Measurements from ENCODE around the gene SORCS3. TPM values are rescaled to one million over a fixed set of nuclear protein-coding genes. Genes with fewer than 3 reads are reported as not detected.

Gene SORCS3
- total RNA-seq, 1 experiment from 2014 or later, result 0.04 TPM

DNA sequence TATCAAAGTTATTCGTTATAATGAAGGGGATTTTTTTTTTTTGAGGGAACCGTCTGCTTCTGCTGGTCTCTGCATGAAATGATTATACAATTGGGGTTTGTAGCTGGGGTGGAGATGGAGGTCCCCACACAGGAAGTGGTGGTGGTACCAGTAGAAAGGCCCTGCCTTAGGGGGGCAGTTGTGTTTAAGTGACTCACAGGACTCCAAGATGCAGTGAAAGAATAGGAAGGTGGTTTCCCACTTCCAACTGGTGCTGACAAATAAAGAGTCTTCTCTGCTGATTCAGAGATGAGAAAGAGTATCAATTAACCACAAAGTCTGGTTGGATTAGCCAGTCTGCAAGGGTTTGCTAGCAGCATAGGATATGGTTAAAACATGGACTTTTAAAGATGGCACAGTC, 376.0 kb downstream of the SORCS3 start:
- H3K23me2 ChIP-seq (ENCODE audit: insufficient read length, low read depth, low read length, poor library complexity, severe bottlenecking), result no peaks in the 10 kb centered on the region
- no peak overlapping the region for H2AFZ ChIP-seq (ENCODE audit: low read length)
- no peaks in the 10 kb centered on the region for H3K9me3 Mint-ChIP-seq
- no peaks in the 10 kb centered on the region for H3K9me3 ChIP-seq (ENCODE audit: control insufficient read depth, low read depth, low read length)
- no peak overlapping the region for H3K14ac ChIP-seq (ENCODE audit: insufficient read depth, low read length)
- no CpG with 5 or more reads among the region's 2 CpGs for WGBS (ENCODE audit: extremely low coverage, insufficient read length, low lambda C conversion rate)
- H2AK5ac ChIP-seq (ENCODE audit: insufficient read length, low read length), result no peak overlapping the region
- TF ChIP-seq, protein P1, sequence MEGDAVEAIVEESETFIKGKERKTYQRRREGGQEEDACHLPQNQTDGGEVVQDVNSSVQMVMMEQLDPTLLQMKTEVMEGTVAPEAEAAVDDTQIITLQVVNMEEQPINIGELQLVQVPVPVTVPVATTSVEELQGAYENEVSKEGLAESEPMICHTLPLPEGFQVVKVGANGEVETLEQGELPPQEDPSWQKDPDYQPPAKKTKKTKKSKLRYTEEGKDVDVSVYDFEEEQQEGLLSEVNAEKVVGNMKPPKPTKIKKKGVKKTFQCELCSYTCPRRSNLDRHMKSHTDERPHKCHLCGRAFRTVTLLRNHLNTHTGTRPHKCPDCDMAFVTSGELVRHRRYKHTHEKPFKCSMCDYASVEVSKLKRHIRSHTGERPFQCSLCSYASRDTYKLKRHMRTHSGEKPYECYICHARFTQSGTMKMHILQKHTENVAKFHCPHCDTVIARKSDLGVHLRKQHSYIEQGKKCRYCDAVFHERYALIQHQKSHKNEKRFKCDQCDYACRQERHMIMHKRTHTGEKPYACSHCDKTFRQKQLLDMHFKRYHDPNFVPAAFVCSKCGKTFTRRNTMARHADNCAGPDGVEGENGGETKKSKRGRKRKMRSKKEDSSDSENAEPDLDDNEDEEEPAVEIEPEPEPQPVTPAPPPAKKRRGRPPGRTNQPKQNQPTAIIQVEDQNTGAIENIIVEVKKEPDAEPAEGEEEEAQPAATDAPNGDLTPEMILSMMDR (conservative IDR thresholded peaks at IDR 0.05), result no peak
- H3K4me2 ChIP-seq (ENCODE audit: insufficient read depth, insufficient read length, low read length), result no peak overlapping the region
- H4K91ac ChIP-seq (ENCODE audit: insufficient read length, low read depth, low read length), result no peak overlapping the region
- H2BK5ac ChIP-seq (ENCODE audit: insufficient read length, low read length), result no peak overlapping the region
- no peak overlapping the region for H3T11ph ChIP-seq (ENCODE audit: low read length)
- no peaks in the 10 kb centered on the region for H4K20me1 ChIP-seq (ENCODE audit: control insufficient read depth, insufficient read depth, insufficient read length)
- no peak overlapping the region for H3K18ac ChIP-seq (ENCODE audit: insufficient read length, low read depth, low read length)
- H3K27me3 Mint-ChIP-seq (ENCODE audit: low read depth), result peaks cover 2% of the 10 kb centered on the region; the same call in 1 of the 2 replicates
- H3K36me3 Mint-ChIP-seq (ENCODE audit: insufficient read depth in 1 of 3, low read depth in 3 of 3), result no peaks in the 10 kb centered on the region
- no peak overlapping the region for H4K5ac ChIP-seq (ENCODE audit: insufficient read length, low read depth, low read length)
- H2BK15ac ChIP-seq (ENCODE audit: low read depth, low read length), result no peak overlapping the region
- H3K9ac ChIP-seq (ENCODE audit: extremely low read depth, insufficient read length, low read length), result no peak overlapping the region
- H2BK12ac ChIP-seq (ENCODE audit: insufficient read length, low read depth, low read length), result no peak overlapping the region
- H3K4me3 Mint-ChIP-seq, result no peak overlapping the region
- H3K27ac Mint-ChIP-seq, result no peak overlapping the region
- no peaks in the 10 kb centered on the region for H3K79me1 ChIP-seq (ENCODE audit: insufficient read depth, low read depth, low read length, poor library complexity, severe bottlenecking)
- H3K27me3 ChIP-seq (ENCODE audit: insufficient read depth, low read length), result no peaks in the 10 kb centered on the region
- no peak overlapping the region for H4K8ac ChIP-seq (replicated peaks; ENCODE audit: insufficient read length, low read depth, low read length)
- H3K4ac ChIP-seq (ENCODE audit: low read depth, low read length), result no peak overlapping the region
- no peaks in the 10 kb centered on the region for H3K79me2 ChIP-seq (ENCODE audit: insufficient read depth, low read length)
- H3K23ac ChIP-seq (ENCODE audit: insufficient read length, low read depth, low read length), result no peak overlapping the region
- no peak overlapping the region for H2BK20ac ChIP-seq (ENCODE audit: low read depth, low read length, poor library complexity, severe bottlenecking)
- no peak overlapping the region for H2BK120ac ChIP-seq (ENCODE audit: low read depth, low read length, poor library complexity, severe bottlenecking)
- DNase-seq, result no peak
- no peak overlapping the region for H3K56ac ChIP-seq (ENCODE audit: insufficient read length, low read depth, low read length)
- H3K27ac ChIP-seq (ENCODE audit: insufficient read length, low read depth, low read length), result no peak overlapping the region
- H3K4me1 Mint-ChIP-seq, result no peaks in the 10 kb centered on the region
- no peaks in the 10 kb centered on the region for H3K4me1 ChIP-seq (ENCODE audit: insufficient read depth, low read length)

Measured in H9 (cell line).